Mesothelial cell of epicardium (in vitro differentiated cells): Measurements from ENCODE around the gene FEM1B. TPM values are rescaled to one million over a fixed set of nuclear protein-coding genes. Genes with fewer than 3 reads are reported as not detected.

Experiments
- DNase-seq, 2 experiments: peaks; one replicate each; pipeline ENCODE4 v3.0.0; 2021; ENCODE audit warnings: low spot score in 2 of 2; ENCODE audit not compliant: unreplicated experiment in 2 of 2
- H3K27ac Mint-ChIP-seq: 2 replicates; pipeline ENCODE4 v1.8.0; 2021; ENCODE audit warnings: mixed read lengths
- H3K27me3 Mint-ChIP-seq: 2 replicates; pipeline ENCODE4 v1.8.0; 2021; ENCODE audit warnings: low read depth, mixed read lengths
- H3K36me3 Mint-ChIP-seq: 2 replicates; pipeline ENCODE4 v1.8.0; 2021; ENCODE audit warnings: mixed read lengths
- H3K4me1 Mint-ChIP-seq: 2 replicates; pipeline ENCODE4 v1.8.0; 2021; ENCODE audit warnings: mixed read lengths
- H3K4me3 Mint-ChIP-seq: 2 replicates; pipeline ENCODE4 v1.8.0; 2021; ENCODE audit warnings: mild to moderate bottlenecking, moderate library complexity, mixed read lengths
- H3K9me3 Mint-ChIP-seq: 2 replicates; pipeline ENCODE4 v1.8.0; 2021; ENCODE audit warnings: mixed read lengths
- total RNA-seq: library from RNA; stranded (reverse); gene quantifications from 3 replicates; pipeline ENCODE4 v1.2.1, GENCODE V29; 2021
- TF ChIP-seq, protein P1 (sequence below): fragments of 200-600 bp; sonication (generic); IDR thresholded peaks from one replicate; pipeline ENCODE4 v1.5.0; 2021; ENCODE audit warnings: antibody characterized with exemption; ENCODE audit not compliant: unreplicated experiment

Gene FEM1B
- total RNA-seq, 1 donor from 2014 or later = 54.6 TPM

DNA sequence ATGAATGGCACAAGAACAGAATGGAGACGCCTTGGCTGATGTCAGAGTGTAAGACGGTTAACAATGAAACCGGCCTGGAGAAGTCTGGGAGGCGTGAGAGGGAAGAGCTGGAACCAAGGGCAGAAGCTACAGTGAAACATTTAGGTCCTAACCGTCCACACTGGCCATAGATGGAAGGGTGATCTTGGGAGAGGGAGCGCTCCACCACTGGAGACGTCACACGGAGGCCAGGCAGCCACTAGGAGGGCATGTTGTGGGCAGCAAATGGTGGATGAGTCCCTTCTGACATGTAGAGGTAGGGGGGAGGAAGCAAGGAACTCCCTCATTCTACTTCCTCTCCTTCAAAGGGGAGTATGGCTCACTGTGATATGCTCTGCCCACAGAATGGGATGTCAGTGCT, 23.8 kb downstream of the FEM1B start:
- no peak overlapping the region for H3K27ac Mint-ChIP-seq

DNA sequence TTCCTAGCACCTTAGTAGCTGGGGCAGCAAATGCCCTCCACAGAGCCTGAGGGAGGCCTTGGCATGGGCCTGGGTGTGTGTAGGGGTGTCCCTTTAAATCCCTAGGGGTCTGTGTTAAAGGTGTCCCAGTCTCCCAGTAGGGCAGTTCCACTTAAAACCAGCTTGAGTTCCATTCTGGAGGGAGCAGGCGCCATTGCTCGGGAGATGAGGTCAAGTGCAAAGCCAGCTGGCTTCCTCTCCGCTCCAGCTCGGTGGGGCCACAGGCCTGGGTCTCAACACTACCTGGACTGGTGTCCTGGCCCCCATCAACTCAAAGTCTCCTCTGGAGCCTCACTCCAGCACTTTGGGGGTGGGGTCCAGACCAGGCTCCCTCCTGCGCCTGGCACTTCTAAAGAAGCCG, 25.2 kb downstream of the FEM1B start:
- no peaks in the 10 kb centered on the region for H3K36me3 Mint-ChIP-seq
- H3K4me3 Mint-ChIP-seq = no peak overlapping the region
- no peak for DNase-seq
- H3K27me3 Mint-ChIP-seq = no peaks in the 10 kb centered on the region
- H3K27ac Mint-ChIP-seq = no peak overlapping the region
- no peaks in the 10 kb centered on the region for H3K9me3 Mint-ChIP-seq
- H3K4me1 Mint-ChIP-seq = peaks cover 20% of the 10 kb centered on the region
- TF ChIP-seq, protein P1, sequence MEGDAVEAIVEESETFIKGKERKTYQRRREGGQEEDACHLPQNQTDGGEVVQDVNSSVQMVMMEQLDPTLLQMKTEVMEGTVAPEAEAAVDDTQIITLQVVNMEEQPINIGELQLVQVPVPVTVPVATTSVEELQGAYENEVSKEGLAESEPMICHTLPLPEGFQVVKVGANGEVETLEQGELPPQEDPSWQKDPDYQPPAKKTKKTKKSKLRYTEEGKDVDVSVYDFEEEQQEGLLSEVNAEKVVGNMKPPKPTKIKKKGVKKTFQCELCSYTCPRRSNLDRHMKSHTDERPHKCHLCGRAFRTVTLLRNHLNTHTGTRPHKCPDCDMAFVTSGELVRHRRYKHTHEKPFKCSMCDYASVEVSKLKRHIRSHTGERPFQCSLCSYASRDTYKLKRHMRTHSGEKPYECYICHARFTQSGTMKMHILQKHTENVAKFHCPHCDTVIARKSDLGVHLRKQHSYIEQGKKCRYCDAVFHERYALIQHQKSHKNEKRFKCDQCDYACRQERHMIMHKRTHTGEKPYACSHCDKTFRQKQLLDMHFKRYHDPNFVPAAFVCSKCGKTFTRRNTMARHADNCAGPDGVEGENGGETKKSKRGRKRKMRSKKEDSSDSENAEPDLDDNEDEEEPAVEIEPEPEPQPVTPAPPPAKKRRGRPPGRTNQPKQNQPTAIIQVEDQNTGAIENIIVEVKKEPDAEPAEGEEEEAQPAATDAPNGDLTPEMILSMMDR = no peak

More for the DNA sequence above, 23.8 kb downstream of the FEM1B start:
- Mint-ChIP-seq H3K4me3 (no peak overlapping the region), H3K9me3 (no peaks in the 10 kb centered on the region), H3K4me1 (peaks cover 12% of the 10 kb centered on the region), H3K27me3 (no peaks in the 10 kb centered on the region), H3K36me3 (peaks cover 2% of the 10 kb centered on the region)
- no peak for DNase-seq
- TF ChIP-seq, protein P1 = no peak

DNA sequence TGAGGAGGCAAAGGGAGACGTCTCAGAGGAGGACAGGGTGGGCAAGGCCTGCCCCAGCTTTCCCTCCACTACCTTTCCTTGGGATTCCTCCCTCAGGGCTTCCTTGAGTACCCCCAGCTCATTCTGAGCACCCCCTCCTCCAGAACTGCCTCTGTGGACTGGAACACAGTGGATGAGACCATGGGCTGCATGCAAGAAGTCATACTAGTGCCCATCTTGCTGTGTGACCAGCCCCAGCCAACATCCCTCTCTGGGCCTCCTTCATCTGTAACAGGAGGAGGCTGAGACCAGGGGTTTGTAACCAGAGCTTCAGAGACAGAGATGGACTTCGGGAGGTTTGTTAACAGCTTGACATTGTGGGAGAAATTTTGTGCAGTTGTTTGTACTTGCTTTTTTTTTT, 25.6 kb downstream of the FEM1B start:
- DNase-seq = no peak
- Mint-ChIP-seq H3K27me3 (no peaks in the 10 kb centered on the region), H3K27ac (no peak overlapping the region), H3K36me3 (no peaks in the 10 kb centered on the region), H3K4me3 (no peak overlapping the region), H3K4me1 (peaks cover 21% of the 10 kb centered on the region), H3K9me3 (no peaks in the 10 kb centered on the region)
- TF ChIP-seq, protein P1 = no peak

DNA sequence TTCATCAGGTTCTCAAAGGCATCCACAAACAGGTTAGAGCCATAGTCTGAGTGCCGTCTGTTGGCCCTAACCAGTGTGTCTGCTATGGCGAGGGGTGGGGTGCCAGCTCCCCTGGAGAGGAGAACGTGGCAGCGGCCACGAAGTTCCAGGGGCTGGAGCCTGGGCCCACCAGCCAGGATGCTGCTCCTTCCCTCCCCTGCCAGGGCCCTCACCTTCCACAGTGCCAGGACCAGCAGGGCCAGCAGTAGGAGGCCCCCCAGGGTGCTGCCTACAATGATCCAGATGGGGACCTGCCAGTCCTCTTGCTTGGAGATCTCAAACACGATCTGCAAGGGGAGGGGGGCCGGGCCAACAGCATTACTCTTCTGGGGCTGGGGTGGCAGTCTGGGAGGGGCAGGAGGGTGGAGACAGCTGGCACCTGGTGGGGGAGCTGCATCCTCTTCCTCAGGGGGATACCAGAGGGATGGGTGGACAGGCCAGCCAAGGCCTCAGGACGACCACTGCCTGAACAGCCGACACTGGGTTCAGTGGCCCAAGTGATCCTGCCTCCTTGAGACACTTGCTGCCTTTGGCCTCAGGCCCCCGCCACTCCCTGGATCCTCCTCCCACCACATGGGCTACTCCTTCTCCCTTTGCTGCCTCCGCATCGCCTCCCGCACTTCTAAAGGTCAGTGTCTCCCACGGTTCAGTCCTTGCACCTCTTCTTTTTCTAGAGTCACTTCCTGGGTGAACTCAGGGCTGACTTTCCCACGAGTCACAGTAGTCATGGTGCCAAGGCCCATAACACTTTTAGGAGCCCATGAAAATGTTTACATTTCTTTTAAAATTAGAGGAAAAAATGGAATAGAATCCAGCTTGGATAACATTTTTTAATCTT, 26.3 kb downstream of the FEM1B start:
- H3K4me3 Mint-ChIP-seq = no peak overlapping the region

DNA sequence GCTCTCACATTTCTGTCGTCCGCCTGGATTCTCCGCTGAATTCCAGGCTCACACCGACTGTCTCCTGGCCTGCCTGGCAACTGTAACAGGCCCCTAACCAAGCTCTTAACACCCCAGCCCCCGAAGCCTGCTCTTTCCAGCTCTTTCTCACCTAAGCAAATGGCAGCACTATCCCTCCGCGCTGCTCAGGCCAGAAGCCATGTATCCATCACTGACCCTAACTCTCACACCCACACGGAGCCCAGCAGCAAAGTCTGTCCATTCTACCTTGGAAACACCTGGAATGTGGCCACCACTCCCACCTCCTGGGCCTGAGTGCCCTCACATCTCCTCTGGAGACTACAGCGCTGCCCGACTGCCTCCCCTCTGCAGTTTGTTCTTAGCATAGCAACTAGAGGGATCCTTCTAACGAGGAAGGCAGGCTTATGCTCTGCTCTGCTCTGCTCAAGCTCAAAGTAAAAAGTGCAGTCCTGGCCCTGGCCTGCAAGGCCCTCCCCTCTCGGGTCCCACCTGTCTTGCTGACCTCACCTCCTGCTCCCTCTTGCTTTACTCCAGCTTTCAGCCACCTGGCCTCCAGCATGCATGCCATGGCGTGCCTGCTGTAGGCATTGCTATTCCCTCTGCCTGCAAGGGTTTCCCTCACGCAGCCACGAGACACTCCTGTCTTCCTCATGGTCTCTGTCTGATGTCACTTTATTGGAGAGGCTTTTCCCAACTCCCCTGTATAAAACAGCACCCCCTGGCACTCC, 27.2 kb downstream of the FEM1B start:
- no peak overlapping the region for H3K4me3 Mint-ChIP-seq
- no peak for DNase-seq
- H3K9me3 Mint-ChIP-seq = no peaks in the 10 kb centered on the region
- H3K27me3 Mint-ChIP-seq = no peaks in the 10 kb centered on the region
- peaks cover 22% of the 10 kb centered on the region for H3K4me1 Mint-ChIP-seq
- no peak overlapping the region for H3K27ac Mint-ChIP-seq
- no peaks in the 10 kb centered on the region for H3K36me3 Mint-ChIP-seq
- TF ChIP-seq, protein P1 = no peak

More for the DNA sequence above, 26.3 kb downstream of the FEM1B start:
- H3K27me3 Mint-ChIP-seq = no peaks in the 10 kb centered on the region
- H3K27ac Mint-ChIP-seq = no peak overlapping the region
- no peaks in the 10 kb centered on the region for H3K9me3 Mint-ChIP-seq
- H3K4me1 Mint-ChIP-seq = peaks cover 21% of the 10 kb centered on the region
- DNase-seq = no peak
- TF ChIP-seq, protein P1 = no peak
- no peaks in the 10 kb centered on the region for H3K36me3 Mint-ChIP-seq
